A172 (cell line): Measurements from ENCODE around the gene TTC23. TPM values are rescaled to one million over a fixed set of nuclear protein-coding genes. Genes with fewer than 3 reads are reported as not detected.
A peak's percentile ranks its signal among the peaks of the same experiment; 100 is the strongest.
"Not testable (repeated sequence)": the region's sequence is repeated elsewhere in the genome, so short reads cannot be mapped to it uniquely, and the experiment has no call there.

ENCODE experiments used
- DNase-seq: peaks from one replicate; pipeline ENCODE4 v3.0.0-alpha.2; 2015; ENCODE audit warnings: low spot score
- total RNA-seq: library from RNA; depleted of rRNA; stranded (reverse); fragments of >200 nt; shearing (Covaris generic); gene quantifications from 2 replicates; pipeline ENCODE4 v1.2.3, GENCODE V29; 2014

Gene TTC23
- total RNA-seq, 1 experiment from 2014 or later: 15.0 TPM

GRCh38 chr15:99250494-99250856 is 1.1 kb upstream of the TTC23 start:
- DNase-seq: no peak

- DNase-seq: no peak
These were observed 620 bp upstream of the TTC23 start for GRCh38 chr15:99250001-99250400.

GRCh38 chr15:99248000-99248715 is 1.2 kb downstream of the TTC23 start:
- no peak for DNase-seq

- DNase-seq: no peak
These were observed 2.3 kb downstream of the TTC23 start for GRCh38 chr15:99247062-99247461.

GRCh38 chr15:99244306-99244705 is 5.1 kb downstream of the TTC23 start:
- no peak for DNase-seq

- no peak for DNase-seq
These were observed 7.6 kb downstream of the TTC23 start for GRCh38 chr15:99241752-99242151.

- DNase-seq: no peak
These were observed 9.7 kb downstream of the TTC23 start for GRCh38 chr15:99239545-99240198.

- DNase-seq: no peak
These were observed 10.5 kb downstream of the TTC23 start for GRCh38 chr15:99238849-99239248.

GRCh38 chr15:99234160-99234559 is 15.2 kb downstream of the TTC23 start:
- not testable (repeated sequence) for DNase-seq

- DNase-seq: no peak
These were observed 16.6 kb downstream of the TTC23 start for GRCh38 chr15:99232740-99233139.

- no peak for DNase-seq
These were observed 18.5 kb downstream of the TTC23 start for GRCh38 chr15:99230867-99231266.

GRCh38 chr15:99228120-99228770 is 21.1 kb downstream of the TTC23 start:
- no peak for DNase-seq

- DNase-seq: no peak
These were observed 22.6 kb downstream of the TTC23 start for GRCh38 chr15:99226802-99227201.

- no peak for DNase-seq
These were observed 24.8 kb downstream of the TTC23 start for GRCh38 chr15:99224372-99225214.

GRCh38 chr15:99213187-99213811 is 36.1 kb downstream of the TTC23 start:
- peak; percentile 59 for DNase-seq

GRCh38 chr15:99212406-99212805 is 37.0 kb downstream of the TTC23 start:
- peak; percentile 81 for DNase-seq

- DNase-seq: peak; percentile 42
These were observed 37.5 kb downstream of the TTC23 start for GRCh38 chr15:99211926-99212325.

GRCh38 chr15:99210334-99210733 is 39.0 kb downstream of the TTC23 start:
- no peak for DNase-seq

- no peak for DNase-seq
These were observed 40.1 kb downstream of the TTC23 start for GRCh38 chr15:99209326-99209725.

GRCh38 chr15:99207672-99208071 is 41.7 kb downstream of the TTC23 start:
- DNase-seq: no peak

- no peak for DNase-seq
These were observed 47.2 kb downstream of the TTC23 start for GRCh38 chr15:99202176-99202552.
